SK-N-SH (cell line): ENCODE data around the gene GTF2E1. TPM values are rescaled to one million over a fixed set of nuclear protein-coding genes. Genes with fewer than 3 reads are reported as not detected.
A peak's percentile ranks its signal among the peaks of the same experiment; 100 is the strongest.

Source experiments
- CTCF ChIA-PET: fragments of 300-600, 350-600 bp; formaldehyde crosslinking; extraction: SDS; loops from one replicate; lab custom pipeline; 2021; lab: Yijun Ruan, JAX
- POLR2A ChIA-PET: fragments of 350-600 bp; sonication (Branson Sonifier 250); formaldehyde crosslinking; extraction: SDS; loops from one replicate; lab custom pipeline; 2020; ENCODE audit warnings: antibody characterized with exemption, inconsistent platforms; lab: Yijun Ruan, JAX
- DNase-seq: peaks from one replicate; pipeline ENCODE4 v3.0.0; 2012
- H2AFZ ChIP-seq: fragments of 200-600 bp; sonication (generic); 2 replicates; pipeline ENCODE4 v1.8.1; 2016; ENCODE audit warnings: antibody characterized with exemption, mild to moderate bottlenecking, low read depth
- H3F3A ChIP-seq: fragments of 200-600 bp; sonication (generic); replicated peaks from 2 replicates; pipeline ENCODE3; 2016; ENCODE audit warnings: antibody characterized with exemption, mild to moderate bottlenecking; ENCODE audit not compliant: insufficient read depth
- H3K27ac ChIP-seq, 2 experiments: fragments of 200-500 bp in 1 of 2; fragments of 200-600 bp in 1 of 2; sonication (Bioruptor generic) in 1 of 2; sonication (generic), shearing (Covaris generic) in 1 of 2; 2 replicates each; pipeline versions ENCODE4 v1.5.1 to v1.6.1; 2014 to 2016; ENCODE audit warnings: low read depth in 2 of 2, inconsistent platforms in 1 of 2, low read length in 1 of 2, mild to moderate bottlenecking in 1 of 2, mixed read lengths in 1 of 2
- H3K27me3 ChIP-seq: fragments of 200-600 bp; sonication (generic), shearing (Covaris generic); 2 replicates; pipeline ENCODE4 v1.6.1; 2016; ENCODE audit warnings: mixed run types; ENCODE audit not compliant: insufficient read depth
- H3K36me3 ChIP-seq, 2 experiments: fragments of 200-500 bp in 1 of 2; fragments of 200-600 bp in 1 of 2; sonication (Bioruptor generic) in 1 of 2; sonication (generic) in 1 of 2; replicated peaks in 1 of 2; 2 replicates each; pipeline versions ENCODE3 to v1.5.1; 2014 to 2016; ENCODE audit warnings: low read length in 1 of 2, mild to moderate bottlenecking in 1 of 2; ENCODE audit not compliant: insufficient read depth in 2 of 2, control insufficient read depth in 1 of 2
- H3K4me1 ChIP-seq, 2 experiments: fragments of 200-500 bp in 1 of 2; fragments of 200-600 bp in 1 of 2; sonication (Bioruptor generic) in 1 of 2; sonication (generic), shearing (Covaris generic) in 1 of 2; 2 replicates each; pipeline versions ENCODE4 v1.5.1 to v1.6.1; 2014 to 2016; ENCODE audit warnings: low read depth in 1 of 2, low read length in 1 of 2, mixed run types in 1 of 2; ENCODE audit not compliant: insufficient read depth in 2 of 2, control insufficient read depth in 1 of 2
- H3K4me2 ChIP-seq: fragments of 200-600 bp; sonication (generic), shearing (Covaris generic); 2 replicates; pipeline ENCODE4 v1.6.1; 2017; ENCODE audit warnings: mixed run types
- H3K4me3 ChIP-seq, 2 experiments: fragments of 200-500 bp in 1 of 2; fragments of 200-600 bp in 1 of 2; sonication (Bioruptor generic) in 1 of 2; sonication (generic), shearing (Covaris generic) in 1 of 2; 2 replicates each; pipeline versions ENCODE4 v1.5.1 to v1.8.1; 2014 to 2016; ENCODE audit warnings: low read depth in 2 of 2, inconsistent platforms in 1 of 2, low read length in 1 of 2, mild to moderate bottlenecking in 1 of 2, mixed read lengths in 1 of 2, moderate library complexity in 1 of 2
- H3K79me2 ChIP-seq: fragments of 200-600 bp; sonication (generic); 2 replicates; pipeline ENCODE4 v1.8.1; 2017; ENCODE audit warnings: mild to moderate bottlenecking; ENCODE audit not compliant: insufficient read depth
- H3K9ac ChIP-seq: fragments of 200-600 bp; sonication (generic); 2 replicates; pipeline ENCODE4 v1.6.1; 2017; ENCODE audit warnings: mixed run types
- H3K9me2 ChIP-seq: fragments of 200-600 bp; sonication (generic); 2 replicates; pipeline ENCODE4 v1.6.1; 2017; ENCODE audit warnings: mixed run types
- H3K9me3 ChIP-seq: fragments of 200-600 bp; sonication (generic); 2 replicates; pipeline ENCODE4 v1.6.1; 2017; ENCODE audit warnings: mixed run types, mild to moderate bottlenecking, moderate library complexity
- H4K20me1 ChIP-seq: fragments of 200-600 bp; sonication (generic); 2 replicates; pipeline ENCODE4 v1.6.1; 2017; ENCODE audit warnings: mild to moderate bottlenecking, mixed run types; ENCODE audit not compliant: insufficient read depth
- CTCF ChIP-seq: fragments of 200-600 bp; sonication (generic); IDR thresholded peaks from 2 replicates; pipeline ENCODE4 v1.6.1; 2017; ENCODE audit warnings: antibody characterized with exemption, mild to moderate bottlenecking, moderate library complexity
- EP300 ChIP-seq, 2 experiments: IDR thresholded peaks; 2 replicates each; pipeline versions ENCODE4 v1.4.0 to v1.6.1; 2012; ENCODE audit warnings: borderline replicate concordance in 1 of 2, low read depth in 1 of 2, low read length in 1 of 2
- FOXM1 ChIP-seq: IDR thresholded peaks from 2 replicates; pipeline ENCODE4 v1.4.0; 2012; ENCODE audit warnings: low read depth, mild to moderate bottlenecking
- GABPA ChIP-seq: IDR thresholded peaks from 2 replicates; pipeline ENCODE4 v1.4.0; 2012; ENCODE audit warnings: low read depth, mild to moderate bottlenecking
- GATA2 ChIP-seq: sonication (generic); formaldehyde crosslinking; IDR thresholded peaks from 2 replicates; pipeline ENCODE4 v1.5.0; 2020; ENCODE audit warnings: mild to moderate bottlenecking, missing genetic modification reagents
- IRF3 ChIP-seq: fragments of 150-350 bp; IDR thresholded peaks from 2 replicates; pipeline ENCODE4 v1.6.1; 2016; ENCODE audit warnings: mild to moderate bottlenecking, low read depth, low read length
- MAX ChIP-seq: IDR thresholded peaks from 2 replicates; pipeline ENCODE4 v1.4.0; 2012; ENCODE audit warnings: low read depth
- MEF2A ChIP-seq: IDR thresholded peaks from 2 replicates; pipeline ENCODE4 v1.4.0; 2012; ENCODE audit warnings: low read depth, borderline replicate concordance
- PBX3 ChIP-seq: IDR thresholded peaks from 2 replicates; pipeline ENCODE4; 2012
- POLR2AphosphoS5 ChIP-seq: IDR thresholded peaks from 2 replicates; pipeline ENCODE4 v1.6.1; 2012; ENCODE audit warnings: low read depth, low read length
- RAD21 ChIP-seq: IDR thresholded peaks from 2 replicates; pipeline ENCODE4 v1.6.1; 2012; ENCODE audit warnings: mild to moderate bottlenecking, low read length
- RFX5 ChIP-seq: IDR thresholded peaks from 2 replicates; pipeline ENCODE4 v1.6.1; 2012; ENCODE audit warnings: mild to moderate bottlenecking, improper control_type of control experiment, low read length
- SIN3A ChIP-seq: IDR thresholded peaks from 2 replicates; pipeline ENCODE4 v1.6.1; 2012; ENCODE audit warnings: low read depth, mild to moderate bottlenecking, low read length, moderate library complexity, borderline replicate concordance
- SMC3 ChIP-seq: IDR thresholded peaks from 2 replicates; pipeline ENCODE4 v1.6.1; 2012; ENCODE audit warnings: low read depth, low read length, improper control_type of control experiment
- TAF1 ChIP-seq: IDR thresholded peaks from 2 replicates; pipeline ENCODE4 v1.6.1; 2012; ENCODE audit warnings: low read depth, mild to moderate bottlenecking, low read length, moderate library complexity, borderline replicate concordance
- WGBS: methylation state at CpG from one replicate; pipeline ENCODE4 v1.1.6; 2017; ENCODE audit warnings: low lambda C conversion rate; 5-methylcytosine and 5-hydroxymethylcytosine counted together
- polyA plus RNA-seq, 3 experiments: library from polyadenylated mRNA; depleted of rRNA; stranded (reverse); fragments of >200 nt; gene quantifications; 2 replicates each; pipeline ENCODE4 v1.2.3, GENCODE V29; 2012
- TF ChIP-seq, protein P1 (sequence below): IDR thresholded peaks from 2 replicates; pipeline ENCODE4 v1.4.0; 2012; ENCODE audit warnings: low read depth, borderline replicate concordance

Gene GTF2E1
- polyA plus RNA-seq, 1 of the 3 experiments (the other 2 are of a cell fraction) = 5.7 TPM

DNA sequence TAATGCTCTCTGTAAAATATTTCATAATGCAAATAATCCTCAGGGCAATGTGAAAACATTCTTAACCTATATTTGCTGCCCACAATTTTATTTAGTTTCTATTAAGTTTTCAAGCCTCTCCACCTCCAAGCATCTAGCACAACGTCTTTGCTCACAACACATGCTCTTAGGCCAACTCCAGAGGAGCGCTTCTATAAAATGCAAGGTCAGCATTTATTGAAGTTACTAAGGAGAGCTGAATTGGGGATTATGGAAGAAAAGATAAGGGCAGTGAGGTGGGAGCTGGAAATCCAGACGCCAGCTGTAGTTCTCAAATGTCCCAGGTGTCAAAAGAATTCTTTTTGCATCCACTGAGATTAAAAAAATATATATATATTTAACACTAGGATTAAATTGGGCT is 1.2 kb upstream of the GTF2E1 start:
- Histone ChIP-seq H3K27ac (peak overlapping the region in 1 of 2 experiments; percentile 98; a peak in 2 of 4 replicates), H3K79me2 (peaks cover 65% of the 10 kb centered on the region), H3F3A (no peaks in the 10 kb centered on the region), H3K9me3 (no peaks in the 10 kb centered on the region), H4K20me1 (no peaks in the 10 kb centered on the region), H3K4me2 (peak overlapping the region; percentile 67), H3K9ac (no peak overlapping the region), H3K4me1 (peaks cover 7 to 8% of the 10 kb centered on the region in 2 experiments; a peak in 3 of 4 replicates), H2AFZ (peak overlapping the region; percentile 92), H3K4me3 (peak overlapping the region; percentile 91 to 98; a peak in 3 of 4 replicates), H3K27me3 (no peaks in the 10 kb centered on the region), H3K9me2 (no peaks in the 10 kb centered on the region), H3K36me3 (peaks cover 0 to 11% of the 10 kb centered on the region in 2 experiments)
- WGBS = 39% methylated on average over 3 of the region's 3 CpGs
- ChIA-PET CTCF (interaction anchor here (2.2 kb wide), 1 partner anchor 183 kb away, joined by 8 read pairs; no protein-coding TSS in a partner anchor), POLR2A (interaction anchor here (1.6 kb wide), 1 partner anchor 133 kb away, joined by 5 read pairs; no protein-coding TSS in a partner anchor)
- TF ChIP-seq PBX3 (no peak), MAX (no peak), RAD21 (no peak), RFX5 (no peak), GABPA (no peak), FOXM1 (no peak), POLR2AphosphoS5 (no peak), IRF3 (no peak), EP300 (IDR thresholded peaks at IDR 0.05; ENCODE audit: borderline replicate concordance in 1 of 2, low read depth in 1 of 2, low read length in 1 of 2) (no peak), MEF2A (no peak), GATA2 (CRISPR knock-in tag) (no peak), CTCF (no peak), SMC3 (no peak), TAF1 (no peak), SIN3A (no peak)
- TF ChIP-seq, protein P1, sequence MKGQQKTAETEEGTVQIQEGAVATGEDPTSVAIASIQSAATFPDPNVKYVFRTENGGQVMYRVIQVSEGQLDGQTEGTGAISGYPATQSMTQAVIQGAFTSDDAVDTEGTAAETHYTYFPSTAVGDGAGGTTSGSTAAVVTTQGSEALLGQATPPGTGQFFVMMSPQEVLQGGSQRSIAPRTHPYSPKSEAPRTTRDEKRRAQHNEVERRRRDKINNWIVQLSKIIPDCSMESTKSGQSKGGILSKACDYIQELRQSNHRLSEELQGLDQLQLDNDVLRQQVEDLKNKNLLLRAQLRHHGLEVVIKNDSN = no peak
- peak; percentile 6 for DNase-seq
